ENCODE measurements around the gene NMRK2. TPM values are rescaled to one million over a fixed set of nuclear protein-coding genes. Genes with fewer than 3 reads are reported as not detected.

Gene NMRK2
- total RNA-seq, 4 donors from 2014 or later, result 0.67 TPM; not detected in 3

DNA sequence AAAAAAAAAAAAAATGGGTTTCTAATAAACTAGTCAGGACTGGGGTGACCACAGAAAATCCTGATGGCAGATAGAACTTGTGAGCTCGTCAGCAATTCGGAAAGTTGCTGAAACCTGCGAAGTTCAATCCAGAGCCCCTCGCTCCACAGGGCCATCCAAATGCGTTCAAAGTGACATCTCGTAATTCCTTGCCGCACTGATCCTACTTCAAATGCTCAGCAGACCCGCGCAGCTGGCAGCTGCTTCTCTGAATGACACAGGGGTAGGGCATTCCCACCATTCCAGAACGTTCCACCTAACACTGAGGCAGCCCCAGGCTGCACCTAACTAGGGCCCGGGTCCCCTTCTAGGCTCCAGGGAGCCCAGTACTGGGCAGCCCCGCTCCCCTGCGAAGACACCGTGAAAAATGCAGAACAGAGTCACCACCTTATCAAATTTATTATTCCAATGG, 42.8 kb downstream of the NMRK2 start:
- no peaks in the 10 kb centered on the region for H3K9me3 ChIP-seq
- H3K4me3 ChIP-seq, result no peak overlapping the region
- no peaks in the 10 kb centered on the region for H3K4me1 ChIP-seq
- no peaks in the 10 kb centered on the region for H3K27me3 ChIP-seq
- DNase-seq, result no peak
- no peak overlapping the region for H3K27ac ChIP-seq
- H3K36me3 ChIP-seq, result no peaks in the 10 kb centered on the region
- intact Hi-C loops (cut with DNase I; ENCODE audit: low total_unique reads), result no loop called here
- TF ChIP-seq, protein P1, sequence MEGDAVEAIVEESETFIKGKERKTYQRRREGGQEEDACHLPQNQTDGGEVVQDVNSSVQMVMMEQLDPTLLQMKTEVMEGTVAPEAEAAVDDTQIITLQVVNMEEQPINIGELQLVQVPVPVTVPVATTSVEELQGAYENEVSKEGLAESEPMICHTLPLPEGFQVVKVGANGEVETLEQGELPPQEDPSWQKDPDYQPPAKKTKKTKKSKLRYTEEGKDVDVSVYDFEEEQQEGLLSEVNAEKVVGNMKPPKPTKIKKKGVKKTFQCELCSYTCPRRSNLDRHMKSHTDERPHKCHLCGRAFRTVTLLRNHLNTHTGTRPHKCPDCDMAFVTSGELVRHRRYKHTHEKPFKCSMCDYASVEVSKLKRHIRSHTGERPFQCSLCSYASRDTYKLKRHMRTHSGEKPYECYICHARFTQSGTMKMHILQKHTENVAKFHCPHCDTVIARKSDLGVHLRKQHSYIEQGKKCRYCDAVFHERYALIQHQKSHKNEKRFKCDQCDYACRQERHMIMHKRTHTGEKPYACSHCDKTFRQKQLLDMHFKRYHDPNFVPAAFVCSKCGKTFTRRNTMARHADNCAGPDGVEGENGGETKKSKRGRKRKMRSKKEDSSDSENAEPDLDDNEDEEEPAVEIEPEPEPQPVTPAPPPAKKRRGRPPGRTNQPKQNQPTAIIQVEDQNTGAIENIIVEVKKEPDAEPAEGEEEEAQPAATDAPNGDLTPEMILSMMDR (IDR thresholded peaks at IDR 0.05), result no peak
- TF ChIP-seq POLR2A (IDR thresholded peaks at IDR 0.05), result no peak

DNA sequence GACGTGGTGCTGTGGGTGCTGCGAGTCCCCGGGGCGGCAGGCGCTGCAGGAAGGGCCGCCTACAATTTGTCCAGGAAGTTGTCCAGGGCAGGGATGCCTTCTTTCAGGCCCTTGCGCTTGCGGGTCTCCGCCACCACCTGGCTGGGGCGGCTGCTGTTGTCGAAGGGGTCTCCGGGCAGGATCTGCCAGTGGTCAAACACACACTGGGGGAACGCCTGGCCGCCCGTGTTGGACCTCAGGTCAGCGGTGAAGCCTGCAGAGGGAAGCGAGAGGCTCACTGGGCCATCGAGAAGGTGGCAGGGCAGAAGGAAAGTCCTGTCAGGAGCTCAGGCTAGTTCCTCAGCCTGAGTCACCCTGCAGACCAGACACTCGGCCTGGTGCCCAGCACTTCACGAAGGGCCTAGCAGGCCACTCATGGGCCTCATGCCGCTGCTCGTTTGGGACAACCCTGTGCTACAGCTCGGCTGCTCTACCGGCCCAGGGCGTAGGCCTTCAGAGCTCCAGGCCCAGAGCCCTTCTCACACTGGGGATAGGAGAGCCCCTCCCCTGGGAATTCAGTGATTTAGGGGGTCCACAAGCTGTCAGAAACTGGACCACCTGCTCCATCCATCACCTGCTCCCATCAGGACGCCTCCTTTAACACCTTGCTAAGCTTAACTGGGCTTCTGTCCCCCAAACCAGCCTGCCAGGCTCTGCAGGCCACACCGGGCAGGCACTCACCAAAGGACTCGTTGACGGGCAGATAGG, 43.8 kb downstream of the NMRK2 start:
- H3K4me1 ChIP-seq, result no peaks in the 10 kb centered on the region
- H3K4me3 ChIP-seq, result no peak overlapping the region
- no peak overlapping the region for H3K27ac ChIP-seq
- no peaks in the 10 kb centered on the region for H3K27me3 ChIP-seq
- intact Hi-C loops (cut with DNase I; ENCODE audit: low total_unique reads), result no loop called here
- no peak for DNase-seq
- no peaks in the 10 kb centered on the region for H3K36me3 ChIP-seq
- no peaks in the 10 kb centered on the region for H3K9me3 ChIP-seq
- TF ChIP-seq, protein P1 (IDR thresholded peaks at IDR 0.05), result no peak
- no peak for TF ChIP-seq POLR2A (IDR thresholded peaks at IDR 0.05)

DNA sequence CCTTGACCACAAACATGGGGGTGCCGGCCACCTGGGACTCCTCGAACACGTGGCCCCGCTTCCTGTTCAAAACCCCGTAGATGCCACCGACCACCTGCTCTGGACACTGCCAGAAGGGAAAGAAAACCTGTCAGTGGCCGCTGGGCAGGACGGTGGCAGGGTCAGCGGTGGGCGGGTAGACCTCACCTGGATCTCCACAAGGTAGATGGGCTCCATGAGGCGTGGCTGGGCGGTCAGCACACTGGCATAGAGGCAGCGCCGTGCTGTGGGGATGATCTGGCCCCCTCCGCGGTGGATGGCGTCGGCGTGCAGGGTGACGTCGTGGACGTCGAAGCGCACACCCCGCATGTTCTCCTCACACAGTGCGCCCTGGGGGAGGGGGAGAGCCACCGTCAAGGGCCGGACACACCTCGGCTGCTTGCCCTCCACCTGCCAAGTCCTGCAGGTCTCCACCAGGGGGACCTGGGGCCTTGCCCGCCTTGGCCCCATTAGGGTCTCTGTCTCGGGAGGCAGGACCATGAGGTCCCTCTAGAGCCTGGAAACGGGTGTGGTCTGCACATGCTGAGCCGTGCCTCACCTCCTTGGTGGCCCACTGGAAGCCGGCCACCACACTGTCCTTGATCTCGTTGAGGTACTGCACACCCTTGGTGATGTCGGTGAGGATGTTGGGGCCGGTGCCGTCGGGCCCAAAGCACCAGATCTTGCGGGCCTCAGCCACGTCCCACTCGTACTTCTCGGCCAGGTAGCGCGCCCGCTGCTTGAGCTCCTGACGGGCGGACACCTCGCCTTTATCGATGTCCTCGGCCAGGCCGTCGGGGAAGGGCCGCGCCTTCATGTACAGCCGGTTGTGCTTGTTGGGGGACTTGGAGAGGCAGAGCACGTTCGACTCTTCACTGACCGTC, 44.6 kb downstream of the NMRK2 start:
- peak in 1 of 2 donors; percentile 15 for DNase-seq
- Histone ChIP-seq H3K27ac (no peak overlapping the region), H3K4me1 (no peaks in the 10 kb centered on the region), H3K36me3 (no peaks in the 10 kb centered on the region), H3K27me3 (no peaks in the 10 kb centered on the region), H3K9me3 (no peaks in the 10 kb centered on the region), H3K4me3 (no peak overlapping the region)
- no peak for TF ChIP-seq POLR2A (IDR thresholded peaks at IDR 0.05)
- TF ChIP-seq, protein P1 (IDR thresholded peaks at IDR 0.05), result no peak
- intact Hi-C loops (cut with DNase I; ENCODE audit: low total_unique reads), result no loop called here

DNA sequence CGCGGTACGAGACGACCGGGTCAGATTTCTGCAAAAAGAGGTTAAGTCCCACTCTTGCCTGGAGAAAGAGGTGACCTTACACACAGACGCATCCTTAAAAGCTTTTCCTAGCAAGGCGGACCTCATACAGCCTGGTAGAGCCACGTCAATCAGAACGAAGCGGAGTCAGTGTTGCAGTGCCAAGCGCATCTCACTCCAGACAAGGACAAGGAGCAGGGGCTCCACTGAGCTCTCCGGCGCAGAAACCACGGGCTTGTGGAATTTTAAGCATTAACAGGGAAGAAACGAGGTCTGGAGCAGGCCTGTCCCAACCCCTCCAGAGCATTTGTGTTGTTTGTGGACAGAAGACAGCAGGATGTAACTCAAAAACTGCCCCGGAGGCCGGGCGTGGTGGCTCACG, 45.3 kb downstream of the NMRK2 start:
- no peaks in the 10 kb centered on the region for H3K9me3 ChIP-seq
- intact Hi-C loops (cut with DNase I; ENCODE audit: low total_unique reads), result no loop called here
- no peaks in the 10 kb centered on the region for H3K4me1 ChIP-seq
- TF ChIP-seq, protein P1 (IDR thresholded peaks at IDR 0.05), result no peak
- no peak for TF ChIP-seq POLR2A (IDR thresholded peaks at IDR 0.05)
- DNase-seq, result no peak
- no peaks in the 10 kb centered on the region for H3K36me3 ChIP-seq
- H3K4me3 ChIP-seq, result no peak overlapping the region
- H3K27ac ChIP-seq, result no peak overlapping the region
- H3K27me3 ChIP-seq, result no peaks in the 10 kb centered on the region

DNA sequence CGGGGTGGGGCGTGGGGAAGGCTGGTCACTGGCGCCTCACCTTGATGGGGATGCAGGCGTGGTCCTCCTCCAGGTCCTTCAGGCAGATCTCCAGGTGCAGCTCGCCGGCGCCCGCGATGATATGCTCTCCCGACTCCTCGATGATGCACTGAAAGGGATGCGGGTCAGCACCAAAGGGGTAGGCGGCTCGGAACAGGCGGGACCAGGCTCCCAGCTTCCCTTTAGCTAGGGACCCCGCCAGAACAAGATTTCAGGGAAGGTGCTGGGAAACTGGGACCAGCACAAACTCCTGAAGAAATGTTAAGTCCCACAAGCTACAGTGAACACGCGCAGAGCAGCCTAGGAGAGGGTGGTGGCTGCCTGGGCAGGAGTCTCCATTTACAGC, 46.4 kb downstream of the NMRK2 start:
- H3K9me3 ChIP-seq, result no peaks in the 10 kb centered on the region
- intact Hi-C loops (cut with DNase I; ENCODE audit: low total_unique reads), result no loop called here
- peaks cover 0 to 10% of the 10 kb centered on the region in 2 donors for H3K4me1 ChIP-seq

More for the DNA sequence above, 46.4 kb downstream of the NMRK2 start:
- no peak for TF ChIP-seq POLR2A (IDR thresholded peaks at IDR 0.05)
- TF ChIP-seq, protein P1 (IDR thresholded peaks at IDR 0.05), result no peak
- DNase-seq, result no peak
- H3K27me3 ChIP-seq, result no peaks in the 10 kb centered on the region
- H3K27ac ChIP-seq, result no peak overlapping the region
- H3K4me3 ChIP-seq, result no peak overlapping the region
- H3K36me3 ChIP-seq, result no peaks in the 10 kb centered on the region

All from uterus (tissue), 4 donors.